ENCODE data around the gene PPP2R5D.

- no peak for TF ChIP-seq CTCF (IDR thresholded peaks at IDR 0.05; ENCODE audit: low read length)
- TF ChIP-seq EZH2phosphoT487 (IDR thresholded peaks at IDR 0.05; ENCODE audit: low read length), result no peak
Observed at GRCh38 chr6:43013843-43014433, 29.6 kb downstream of the PPP2R5D start, which contains the start of the genes KLHDC3 and MEA1.

All from MM.1S (cell line).